IMR-90 (cell line): ENCODE measurements around the gene PLXNA3.
"Not testable (repeated sequence)": the region's sequence is repeated elsewhere in the genome, so short reads cannot be mapped to it uniquely, and the experiment has no call there.

Source experiments
- BHLHE40 ChIP-seq: fragments of 150-350 bp; IDR thresholded peaks from 2 replicates; pipeline ENCODE4 v1.6.1; 2016; ENCODE audit warnings: mild to moderate bottlenecking, low read depth, low read length
- CEBPB ChIP-seq: IDR thresholded peaks from 2 replicates; pipeline ENCODE4 v1.6.1; 2012; ENCODE audit warnings: low read depth, low read length, improper control_type of control experiment
- FOS ChIP-seq: fragments of 150-350 bp; IDR thresholded peaks from 2 replicates; pipeline ENCODE4 v1.6.1; 2016; ENCODE audit warnings: low read depth, low read length
- MAFK ChIP-seq: IDR thresholded peaks from 2 replicates; pipeline ENCODE4 v1.6.1; 2012; ENCODE audit warnings: low read depth, low read length, improper control_type of control experiment
- MAZ ChIP-seq: IDR thresholded peaks from 2 replicates; pipeline ENCODE4 v1.6.1; 2012; ENCODE audit warnings: low read depth, mild to moderate bottlenecking, low read length, improper control_type of control experiment, moderate library complexity, borderline replicate concordance
- POLR2A ChIP-seq: IDR thresholded peaks from 2 replicates; pipeline ENCODE4 v1.6.1; 2012; ENCODE audit warnings: mild to moderate bottlenecking, low read depth, low read length
- RAD21 ChIP-seq: IDR thresholded peaks from 2 replicates; pipeline ENCODE4 v1.6.1; 2012; ENCODE audit warnings: low read length, improper control_type of control experiment
- RCOR1 ChIP-seq: IDR thresholded peaks from 2 replicates; pipeline ENCODE4 v1.6.1; 2012; ENCODE audit warnings: mild to moderate bottlenecking, low read length, improper control_type of control experiment; ENCODE audit not compliant: insufficient replicate concordance
- RFX5 ChIP-seq: IDR thresholded peaks from 2 replicates; pipeline ENCODE4 v1.8.0; 2012; ENCODE audit warnings: low read depth, mild to moderate bottlenecking, low read length, moderate library complexity
- TF ChIP-seq, protein P1 (sequence below): conservative IDR thresholded peaks from 2 replicates; pipeline ENCODE4 v1.5.1; 2012; ENCODE audit warnings: mild to moderate bottlenecking, low read depth, low read length, improper control_type of control experiment

DNA sequence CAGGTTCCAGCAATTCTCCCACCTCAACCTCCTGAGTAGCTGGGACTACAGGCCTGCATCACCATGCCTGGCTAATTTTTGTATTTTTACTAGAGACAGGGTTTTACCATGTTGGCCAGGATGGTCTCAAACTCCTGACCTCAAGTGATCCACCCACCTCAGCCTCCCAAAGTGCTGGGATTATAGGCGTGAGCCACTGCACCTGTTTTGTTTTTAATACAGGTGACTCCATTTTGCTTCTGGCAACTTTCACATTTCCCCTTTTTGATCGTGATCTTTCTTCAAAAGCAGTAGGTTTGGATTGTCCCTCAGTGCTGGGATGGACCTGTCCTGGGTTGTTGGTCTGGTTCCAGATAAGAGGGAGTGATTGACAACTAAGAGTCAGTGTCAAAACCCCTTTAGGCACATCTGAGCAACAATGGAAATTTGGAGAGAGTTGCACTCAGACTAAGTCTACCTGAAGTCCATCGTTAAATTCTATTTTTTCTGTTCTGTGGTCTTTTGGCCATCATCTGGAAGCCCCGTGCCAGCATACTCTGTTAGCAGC lies 38.6 kb downstream of the PLXNA3 start:
- TF ChIP-seq CEBPB, FOS, POLR2A, MAFK, BHLHE40, MAZ, RAD21, RFX5, RCOR1: not testable (repeated sequence)
- TF ChIP-seq, protein P1, sequence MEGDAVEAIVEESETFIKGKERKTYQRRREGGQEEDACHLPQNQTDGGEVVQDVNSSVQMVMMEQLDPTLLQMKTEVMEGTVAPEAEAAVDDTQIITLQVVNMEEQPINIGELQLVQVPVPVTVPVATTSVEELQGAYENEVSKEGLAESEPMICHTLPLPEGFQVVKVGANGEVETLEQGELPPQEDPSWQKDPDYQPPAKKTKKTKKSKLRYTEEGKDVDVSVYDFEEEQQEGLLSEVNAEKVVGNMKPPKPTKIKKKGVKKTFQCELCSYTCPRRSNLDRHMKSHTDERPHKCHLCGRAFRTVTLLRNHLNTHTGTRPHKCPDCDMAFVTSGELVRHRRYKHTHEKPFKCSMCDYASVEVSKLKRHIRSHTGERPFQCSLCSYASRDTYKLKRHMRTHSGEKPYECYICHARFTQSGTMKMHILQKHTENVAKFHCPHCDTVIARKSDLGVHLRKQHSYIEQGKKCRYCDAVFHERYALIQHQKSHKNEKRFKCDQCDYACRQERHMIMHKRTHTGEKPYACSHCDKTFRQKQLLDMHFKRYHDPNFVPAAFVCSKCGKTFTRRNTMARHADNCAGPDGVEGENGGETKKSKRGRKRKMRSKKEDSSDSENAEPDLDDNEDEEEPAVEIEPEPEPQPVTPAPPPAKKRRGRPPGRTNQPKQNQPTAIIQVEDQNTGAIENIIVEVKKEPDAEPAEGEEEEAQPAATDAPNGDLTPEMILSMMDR = not testable (repeated sequence)
